ENCODE results near the gene PKHD1.

Gene PKHD1

GRCh38 chr6:51684603-51685002, 402.8 kb downstream of the PKHD1 start:
- no peak for DNase-seq (ENCODE audit: low read depth, low spot score)

DNA sequence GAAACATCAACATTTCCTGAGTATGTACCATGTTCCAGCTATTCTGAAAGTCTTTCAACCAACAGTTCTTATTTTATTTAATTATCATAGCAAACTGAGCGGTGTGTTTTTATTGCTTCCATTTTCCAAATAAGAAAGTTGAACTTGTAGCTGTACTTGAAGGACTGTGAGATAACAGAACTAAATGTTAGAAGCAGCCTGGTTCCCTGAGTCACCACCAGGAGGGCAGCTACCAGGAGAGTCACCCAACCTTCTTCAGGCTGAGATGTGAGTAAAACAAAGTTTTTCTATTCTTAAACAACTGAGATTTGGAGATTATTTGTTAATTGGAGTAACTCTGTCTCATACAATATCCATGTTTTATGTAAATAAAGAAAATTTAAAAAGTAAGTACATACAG, 403.4 kb downstream of the PKHD1 start:
- no peak for DNase-seq (ENCODE audit: low read depth, low spot score)

- no peak for DNase-seq (ENCODE audit: low read depth, low spot score)
Measured at GRCh38 chr6:51678905-51679620, 408.4 kb downstream of the PKHD1 start.

GRCh38 chr6:51678274-51678673, 409.1 kb downstream of the PKHD1 start:
- DNase-seq (ENCODE audit: low read depth, low spot score), result no peak

GRCh38 chr6:51675922-51676275, 411.5 kb downstream of the PKHD1 start:
- DNase-seq (ENCODE audit: low read depth, low spot score), result no peak

DNA sequence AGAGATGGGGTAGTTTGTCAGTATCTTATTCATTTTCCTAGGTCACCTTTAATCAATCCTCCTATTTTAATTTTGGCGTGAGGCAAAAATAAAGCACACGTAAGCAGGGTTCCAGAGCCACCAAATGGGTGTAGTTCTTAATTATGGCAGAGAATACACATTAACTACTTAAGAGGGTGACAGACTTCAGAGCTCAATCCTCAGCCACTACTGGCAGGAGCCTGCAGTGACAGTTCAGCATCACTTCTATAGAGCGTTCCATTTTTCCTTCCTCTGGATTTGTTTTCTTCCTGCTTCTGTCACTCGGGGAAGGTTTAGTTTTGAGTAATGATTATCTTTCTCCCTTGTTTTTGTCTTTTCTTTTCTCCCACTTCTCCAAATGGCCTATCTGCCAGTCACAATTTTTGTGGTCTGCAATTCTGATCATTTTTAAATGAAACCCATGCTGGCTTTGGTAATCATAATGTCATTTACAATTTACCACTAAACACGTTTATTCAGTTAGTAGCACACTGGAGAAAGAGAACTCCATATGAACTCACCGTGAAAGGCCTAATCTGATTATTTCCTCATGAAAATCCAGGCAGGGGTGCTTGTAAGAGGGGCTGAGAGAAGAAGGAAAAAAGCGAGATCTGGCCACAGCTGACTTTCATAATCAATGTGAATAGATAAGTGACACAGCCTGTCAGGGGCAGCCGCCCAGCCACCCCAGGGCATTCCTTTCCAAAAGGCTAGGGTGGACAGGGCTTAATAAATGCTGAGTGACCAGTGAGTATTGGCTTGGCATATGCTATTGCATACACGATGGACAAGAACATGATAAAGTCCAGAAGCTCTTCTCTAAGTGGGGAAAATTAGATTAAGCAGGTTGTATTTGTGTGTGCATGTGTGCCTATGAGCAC, 412.1 kb downstream of the PKHD1 start:
- no peak for DNase-seq (ENCODE audit: low read depth, low spot score)

DNA sequence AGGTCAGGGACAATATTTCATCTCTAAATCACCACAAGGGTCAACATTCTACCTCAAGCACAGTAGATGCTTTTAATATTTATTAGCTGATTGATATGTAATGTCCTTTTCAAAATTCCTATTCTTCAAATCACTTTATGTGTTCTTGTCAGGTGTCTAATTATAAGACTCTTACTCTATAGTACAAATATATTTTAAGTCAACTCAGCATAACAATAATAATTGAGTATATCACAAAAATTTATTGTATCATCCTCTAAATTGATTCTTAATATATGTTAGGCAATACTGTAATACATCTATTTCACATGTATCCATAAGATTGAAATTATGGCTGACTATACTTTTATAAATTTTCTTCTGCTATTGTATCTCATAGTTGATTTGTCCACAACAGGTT, 423.9 kb downstream of the PKHD1 start:
- DNase-seq (ENCODE audit: low read depth, low spot score), result no peak

DNA sequence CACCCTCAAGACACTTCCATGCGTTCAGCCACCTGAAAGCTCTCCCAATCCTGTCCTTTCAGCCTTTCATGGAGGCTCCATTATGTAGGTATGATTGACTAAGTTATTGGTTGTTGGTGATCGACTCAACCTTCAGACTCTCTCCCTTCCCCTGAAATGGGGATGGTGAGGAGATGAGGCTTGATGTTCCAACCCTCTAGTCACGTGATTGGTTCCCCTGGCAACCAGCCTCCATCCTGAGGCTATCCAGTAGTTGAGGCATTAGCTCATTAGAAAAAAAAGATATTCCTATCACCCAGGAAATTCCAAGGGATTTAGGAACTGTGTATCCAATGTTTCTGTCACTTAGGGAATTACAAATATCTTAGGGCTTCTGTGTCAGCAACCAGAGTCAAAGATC, 426.6 kb downstream of the PKHD1 start:
- DNase-seq (ENCODE audit: low read depth, low spot score), result no peak

DNA sequence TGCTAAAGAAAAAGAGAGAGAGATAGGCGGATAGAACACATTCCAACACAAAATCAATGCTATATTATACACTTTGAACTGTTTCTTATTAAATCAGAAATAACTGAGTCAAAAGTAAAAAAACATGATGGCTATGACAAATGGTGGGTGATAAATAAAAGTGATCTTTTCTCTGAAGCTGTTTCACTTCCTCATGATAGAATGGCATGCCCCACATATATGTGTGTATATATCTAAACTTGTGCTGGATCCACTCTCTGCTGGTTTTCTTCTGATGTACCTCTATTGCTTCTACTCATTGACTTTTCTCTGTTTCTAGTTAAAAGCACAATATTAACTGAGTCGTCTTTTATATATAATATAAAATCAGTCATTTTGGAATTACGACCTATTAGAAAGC, 429.9 kb downstream of the PKHD1 start:
- DNase-seq (ENCODE audit: low read depth, low spot score), result no peak

- no peak for DNase-seq (ENCODE audit: low read depth, low spot score)
Measured at GRCh38 chr6:51655517-51655916, 431.9 kb downstream of the PKHD1 start.

DNA sequence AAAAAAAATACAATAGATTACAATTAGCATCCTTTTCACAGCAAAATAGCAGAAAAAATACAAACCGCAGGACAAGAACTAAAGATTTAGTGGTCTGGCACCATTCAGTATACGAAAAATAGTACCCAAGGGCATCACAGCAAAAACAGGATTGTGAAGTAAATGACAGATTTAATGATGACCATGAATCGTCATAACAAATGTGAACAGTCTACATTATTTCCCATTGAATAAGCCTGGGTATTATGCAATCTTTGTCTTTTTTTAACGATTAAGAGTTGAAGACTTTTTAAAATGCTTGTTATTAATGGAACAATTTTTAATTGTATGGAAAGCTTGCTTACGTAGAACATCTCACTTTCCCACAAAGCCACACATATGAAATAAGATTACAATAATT, 432.8 kb downstream of the PKHD1 start:
- DNase-seq (ENCODE audit: low read depth, low spot score), result no peak

DNA sequence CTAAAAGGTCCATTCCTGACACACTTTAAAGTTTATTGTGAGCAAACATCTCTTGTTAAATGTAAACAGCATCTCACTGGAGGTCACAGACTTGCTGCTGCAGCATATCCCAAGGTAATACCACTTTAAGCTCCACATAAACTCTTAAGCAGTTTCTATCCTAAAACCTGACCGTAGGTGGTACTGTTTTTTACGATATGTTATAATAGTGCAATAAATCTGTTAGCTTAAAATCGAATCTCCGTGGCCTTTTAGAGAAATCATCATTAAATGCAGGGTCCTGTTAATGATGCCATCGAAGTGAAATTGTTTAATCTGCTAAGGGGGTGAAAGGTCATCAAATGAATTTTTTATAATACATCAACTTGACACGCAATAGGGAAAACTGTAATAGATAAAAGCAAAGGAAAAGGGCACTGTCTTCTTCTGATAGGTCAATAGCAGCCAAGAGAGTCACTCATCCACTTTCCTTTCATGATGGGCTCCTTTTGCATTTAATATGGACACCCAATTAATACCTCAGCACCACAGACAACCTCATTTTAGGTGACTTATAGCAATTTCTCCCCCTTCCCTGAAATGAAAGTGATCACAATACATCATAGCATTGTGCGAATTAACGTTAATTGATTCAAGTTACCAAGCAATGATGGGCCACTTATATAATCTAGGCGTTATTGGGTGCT, 436.1 kb downstream of the PKHD1 start:
- no peak for DNase-seq (ENCODE audit: low read depth, low spot score)

GRCh38 chr6:51648774-51649173, 438.6 kb downstream of the PKHD1 start:
- DNase-seq (ENCODE audit: low read depth, low spot score), result no peak

- DNase-seq (ENCODE audit: low read depth, low spot score), result no peak
Measured at GRCh38 chr6:51648236-51648635, 439.2 kb downstream of the PKHD1 start.

GRCh38 chr6:51644426-51644825, 443.0 kb downstream of the PKHD1 start:
- DNase-seq (ENCODE audit: low read depth, low spot score), result no peak

DNA sequence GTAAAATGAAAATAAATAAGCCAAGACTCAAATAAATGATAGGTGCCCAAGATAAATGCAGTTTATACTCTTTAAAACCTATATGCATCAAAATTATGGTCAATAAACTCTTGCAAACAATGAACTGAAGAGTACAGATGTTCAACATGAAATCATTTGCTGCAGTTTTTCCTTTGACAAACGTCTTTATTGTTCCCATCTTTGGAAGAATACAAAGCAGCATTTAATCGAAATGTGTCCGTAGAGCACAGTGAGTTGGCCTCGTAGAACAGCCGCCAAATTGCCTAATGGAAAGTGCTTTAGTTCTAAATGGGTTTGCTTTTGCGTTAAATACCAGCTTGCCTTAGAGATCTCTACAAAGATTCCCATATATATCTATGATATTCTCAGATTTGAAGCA, 447.4 kb downstream of the PKHD1 start:
- no peak for DNase-seq (ENCODE audit: low read depth, low spot score)

DNA sequence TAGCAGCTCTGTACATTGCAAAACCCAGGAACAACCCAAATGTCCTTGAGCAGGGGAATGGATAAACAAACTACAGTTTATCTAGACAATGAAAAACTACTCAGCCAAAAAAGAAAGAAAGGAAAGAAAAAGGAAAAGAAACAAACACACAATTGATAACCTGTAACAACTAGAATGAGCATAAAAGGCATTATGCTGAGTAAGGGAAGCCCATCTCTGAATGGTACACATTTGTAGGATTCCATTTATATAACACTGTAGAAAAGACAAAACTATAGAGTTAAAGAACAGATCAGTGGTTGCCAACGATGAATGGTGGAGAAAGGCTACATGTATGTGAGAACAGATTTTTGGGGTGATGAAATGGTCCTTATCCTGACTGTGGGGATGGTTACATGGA, 454.0 kb downstream of the PKHD1 start:
- no peak for DNase-seq (ENCODE audit: low read depth, low spot score)

DNA sequence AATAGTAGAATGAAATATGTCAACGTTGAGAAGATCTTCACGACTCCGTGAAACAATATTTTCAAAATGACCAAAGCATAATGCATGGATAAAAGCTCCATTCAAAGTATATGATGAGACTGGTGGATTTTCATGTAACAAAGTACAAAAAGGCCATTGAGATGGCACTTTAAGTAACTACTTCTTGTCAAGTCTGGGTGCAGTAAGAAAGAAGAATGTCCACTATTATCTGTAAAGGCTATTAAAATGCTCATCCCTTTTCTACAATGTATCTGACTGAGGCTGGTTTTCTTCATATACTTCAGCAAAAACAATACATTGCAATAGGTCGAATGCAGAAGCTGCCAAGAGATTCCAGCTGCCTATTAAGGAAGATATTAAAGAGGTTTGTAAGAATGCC, 457.4 kb downstream of the PKHD1 start:
- DNase-seq (ENCODE audit: low read depth, low spot score), result no peak

DNA sequence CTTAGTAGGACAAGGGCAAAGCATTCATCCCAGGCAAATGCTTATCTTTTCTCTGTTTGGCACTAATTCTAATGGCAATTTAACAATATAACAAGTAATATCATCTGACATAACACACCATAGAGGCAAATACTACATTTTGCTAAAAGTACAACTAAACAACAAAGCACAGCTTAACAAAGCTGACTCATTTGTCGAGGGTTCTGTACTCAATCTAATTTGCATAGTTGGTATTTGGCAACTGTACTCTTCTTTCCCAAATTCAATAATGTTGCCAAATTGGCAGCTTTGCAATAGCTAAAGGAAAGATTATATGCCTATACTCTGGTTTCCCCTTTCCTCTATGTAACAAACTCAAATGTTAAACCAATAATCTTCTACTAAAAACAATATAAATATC, 461.0 kb downstream of the PKHD1 start:
- DNase-seq (ENCODE audit: low read depth, low spot score), result no peak

- DNase-seq (ENCODE audit: low read depth, low spot score), result no peak
Measured at GRCh38 chr6:51625566-51625965, 461.8 kb downstream of the PKHD1 start.

DNA sequence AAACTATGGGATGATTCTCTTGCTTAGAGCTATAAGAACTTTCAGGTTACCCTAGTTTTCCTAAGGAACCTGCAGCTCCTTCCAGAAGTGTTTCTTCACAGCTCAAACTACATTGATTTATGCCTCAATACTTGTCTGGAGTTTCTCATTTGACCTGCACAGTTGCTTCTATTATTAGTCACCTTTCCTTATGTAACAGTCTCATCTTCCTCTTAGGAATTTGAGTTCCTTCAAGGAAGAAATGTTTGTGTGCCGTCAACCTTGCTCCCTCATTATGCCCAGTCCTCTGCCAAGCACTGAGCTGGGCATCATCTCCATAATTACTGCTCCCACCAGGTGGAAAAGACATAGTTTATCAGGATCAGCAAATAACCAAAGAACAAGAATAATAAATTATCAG, 466.4 kb downstream of the PKHD1 start:
- no peak for DNase-seq (ENCODE audit: low read depth, low spot score)

GRCh38 chr6:51619042-51619799, 468.2 kb downstream of the PKHD1 start:
- DNase-seq (ENCODE audit: low read depth, low spot score), result no peak
